ENCODE results near the gene GHR. TPM values are rescaled to one million over a fixed set of nuclear protein-coding genes. Genes with fewer than 3 reads are reported as not detected.

GHR gene
- total RNA-seq, 1 experiment from 2014 or later, result 1.8 TPM

DNA sequence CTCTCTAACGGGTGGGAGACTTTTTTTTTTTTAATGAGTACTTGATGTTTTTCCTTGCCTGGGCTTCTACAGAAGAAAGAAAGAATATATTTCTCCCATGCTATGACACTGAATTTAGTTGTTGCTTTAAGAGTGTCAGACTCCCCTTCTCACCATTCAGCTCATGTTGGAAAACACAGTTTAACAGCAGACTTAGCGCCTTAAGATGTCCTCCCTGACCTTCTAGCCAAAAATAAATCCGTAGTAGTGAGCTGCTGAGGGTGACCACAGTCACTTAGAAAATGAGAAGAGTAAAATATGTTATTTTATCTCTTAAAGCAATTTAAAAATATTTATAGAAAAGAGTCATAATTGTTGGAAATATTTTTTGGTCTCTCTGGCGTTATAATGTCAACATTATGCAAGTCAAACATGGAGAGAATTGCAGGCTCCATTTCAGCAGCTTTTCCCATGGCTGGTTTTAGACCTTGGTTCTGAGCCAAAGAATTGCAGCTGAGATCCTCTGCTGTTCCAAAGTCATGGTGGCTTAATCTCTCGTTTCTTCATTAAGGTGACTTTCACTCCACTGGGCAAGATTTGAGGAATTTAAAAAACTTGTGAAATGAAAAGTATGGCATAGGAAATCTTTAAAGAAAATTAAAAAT, 143.5 kb downstream of the GHR start:
- no peak for DNase-seq (ENCODE audit: unreplicated experiment)
- Mint-ChIP-seq H3K4me3 (ENCODE audit: unreplicated experiment) (no peak overlapping the region), H3K4me1 (ENCODE audit: insufficient read depth, unreplicated experiment) (peaks cover 8% of the 10 kb centered on the region), H3K9me3 (ENCODE audit: unreplicated experiment) (no peaks in the 10 kb centered on the region), H3K27me3 (ENCODE audit: insufficient read depth, unreplicated experiment) (no peaks in the 10 kb centered on the region), H3K36me3 (ENCODE audit: insufficient read depth, unreplicated experiment) (no peaks in the 10 kb centered on the region), H3K27ac (ENCODE audit: low read depth, unreplicated experiment) (no peak overlapping the region)
- POLR2A ChIA-PET, result interaction anchor here (0.8 to 3.0 kb wide), 3 partner anchors 8 to 72 kb away, joined by 4 to 11 read pairs (median 7); no protein-coding TSS in a partner anchor
- no TSS peak for BruUV-seq (replicated peaks)
- intact Hi-C loops (cut with micrococcal nuclease), result no loop called here
- CTCF ChIA-PET, result interaction anchor here (0.5 to 1.9 kb wide), 10 partner anchors 10 to 709 kb away, joined by 3 to 8 read pairs (median 5); no protein-coding TSS in a partner anchor
- TF ChIP-seq CTCF (IDR thresholded peaks at IDR 0.05; ENCODE audit: unreplicated experiment), result no peak

- CTCF ChIA-PET, result interaction anchor here (0.6 to 1.1 kb wide), 2 partner anchors 15 to 74 kb away, joined by 3 read pairs; no protein-coding TSS in a partner anchor
- no peaks in the 10 kb centered on the region for H3K9me3 Mint-ChIP-seq (ENCODE audit: unreplicated experiment)
- BruUV-seq (replicated peaks), result no TSS peak
- POLR2A ChIA-PET, result interaction anchor here (1.0 to 3.0 kb wide), 2 partner anchors 11 to 16 kb away, joined by 3 to 11 read pairs; no protein-coding TSS in a partner anchor
- intact Hi-C loops (cut with micrococcal nuclease), result no loop called here
- DNase-seq (ENCODE audit: unreplicated experiment), result no peak
- TF ChIP-seq CTCF (IDR thresholded peaks at IDR 0.05; ENCODE audit: unreplicated experiment), result no peak
- peaks cover 8% of the 10 kb centered on the region for H3K4me1 Mint-ChIP-seq (ENCODE audit: insufficient read depth, unreplicated experiment)
- H3K36me3 Mint-ChIP-seq (ENCODE audit: insufficient read depth, unreplicated experiment), result peaks cover 10% of the 10 kb centered on the region
- H3K27me3 Mint-ChIP-seq (ENCODE audit: insufficient read depth, unreplicated experiment), result no peaks in the 10 kb centered on the region
- no peak overlapping the region for H3K27ac Mint-ChIP-seq (ENCODE audit: low read depth, unreplicated experiment)
- H3K4me3 Mint-ChIP-seq (ENCODE audit: unreplicated experiment), result no peak overlapping the region
Measured at GRCh38 chr5:42569325-42569724, 146.1 kb downstream of the GHR start.

- POLR2A ChIA-PET, result interaction anchor here (0.8 to 1.1 kb wide), 3 partner anchors 13 to 21 kb away, joined by 3 to 4 read pairs (median 3); no protein-coding TSS in a partner anchor
- intact Hi-C loops (cut with micrococcal nuclease), result no loop called here
- no TSS peak for BruUV-seq (replicated peaks)
- Mint-ChIP-seq H3K9me3 (ENCODE audit: unreplicated experiment) (no peaks in the 10 kb centered on the region), H3K4me3 (ENCODE audit: unreplicated experiment) (no peak overlapping the region), H3K36me3 (ENCODE audit: insufficient read depth, unreplicated experiment) (peaks cover 10% of the 10 kb centered on the region), H3K27ac (ENCODE audit: low read depth, unreplicated experiment) (no peak overlapping the region), H3K27me3 (ENCODE audit: insufficient read depth, unreplicated experiment) (no peaks in the 10 kb centered on the region), H3K4me1 (ENCODE audit: insufficient read depth, unreplicated experiment) (peaks cover 8% of the 10 kb centered on the region)
- no peak for TF ChIP-seq CTCF (IDR thresholded peaks at IDR 0.05; ENCODE audit: unreplicated experiment)
- CTCF ChIA-PET, result interaction anchor here (0.8 to 1.5 kb wide), 6 partner anchors 9 to 147 kb away, joined by 3 to 6 read pairs (median 4); partner anchors contain the start of gene GHR
- DNase-seq (ENCODE audit: unreplicated experiment), result no peak
Measured at GRCh38 chr5:42569953-42570548, 146.8 kb downstream of the GHR start.

Measured in MCF 10A (cell line).